Omental fat pad (tissue), 4 donors: ENCODE results near the gene PPP2R2C. TPM values are rescaled to one million over a fixed set of nuclear protein-coding genes. Genes with fewer than 3 reads are reported as not detected.

Experiments used
- ATAC-seq: fragments of 150-250 bp; one replicate; pipeline ENCODE4 v1.9.1; 2016; ENCODE audit warnings: mild to moderate bottlenecking, moderate library complexity; ENCODE audit not compliant: low FRiP score
- DNase-seq: peaks from one replicate; pipeline ENCODE4 v3.0.0-alpha.2; 2019; ENCODE audit warnings: low spot score
- CTCF ChIP-seq, 3 donors: fragments of 450-650 bp; IDR thresholded peaks; one replicate each; pipeline ENCODE4 v1.5.1; 2016 to 2017; ENCODE audit warnings: antibody characterized with exemption in 3 of 3, mild to moderate bottlenecking in 3 of 3, moderate library complexity in 2 of 3
- total RNA-seq, 4 donors: library from RNA; depleted of rRNA; stranded (reverse); fragments of >200 nt; gene quantifications; one replicate each; pipeline ENCODE4 v1.1.0, GENCODE V29; 2016

Gene PPP2R2C
- total RNA-seq, 4 donors from 2014 or later = 0.38 to 1.7 (median 0.68) TPM

- no peak for TF ChIP-seq CTCF (IDR thresholded peaks at IDR 0.05)
- no peak for DNase-seq
- ATAC-seq = no peak
Observed at GRCh38 chr4:6501171-6501570, 28.8 kb upstream of the PPP2R2C start.

GRCh38 chr4:6500481-6501140, 28.2 kb upstream of the PPP2R2C start:
- ATAC-seq = no peak
- no peak for TF ChIP-seq CTCF (IDR thresholded peaks at IDR 0.05)
- no peak for DNase-seq

- TF ChIP-seq CTCF (IDR thresholded peaks at IDR 0.05) = no peak
- no peak for DNase-seq
- ATAC-seq = no peak
Observed at GRCh38 chr4:6499238-6499600, 26.8 kb upstream of the PPP2R2C start.

- no peak for TF ChIP-seq CTCF (IDR thresholded peaks at IDR 0.05)
- DNase-seq (no peak), ATAC-seq (no peak)
Observed at GRCh38 chr4:6498511-6499237, 26.3 kb upstream of the PPP2R2C start.

GRCh38 chr4:6497796-6498195, 25.4 kb upstream of the PPP2R2C start:
- ATAC-seq (no peak), DNase-seq (no peak)
- no peak for TF ChIP-seq CTCF (IDR thresholded peaks at IDR 0.05)

GRCh38 chr4:6495736-6496135, 23.3 kb upstream of the PPP2R2C start:
- DNase-seq = no peak
- no peak for TF ChIP-seq CTCF (IDR thresholded peaks at IDR 0.05)
- no peak for ATAC-seq

GRCh38 chr4:6495296-6495590, 22.8 kb upstream of the PPP2R2C start:
- no peak for TF ChIP-seq CTCF (IDR thresholded peaks at IDR 0.05)
- ATAC-seq (no peak), DNase-seq (no peak)
